Loucy (cell line): ENCODE measurements around the gene WHRN.

ENCODE experiments used
- EZH2phosphoT487 ChIP-seq: fragments of 200-600 bp; IDR thresholded peaks from 2 replicates; pipeline ENCODE4 v1.6.1; 2018; ENCODE audit warnings: antibody characterized with exemption, mild to moderate bottlenecking, moderate library complexity, borderline replicate concordance
- TF ChIP-seq, protein P1 (sequence below): fragments of 200-600 bp; sonication (generic); conservative IDR thresholded peaks from 2 replicates; pipeline ENCODE4 v1.5.1; 2014; ENCODE audit warnings: mild to moderate bottlenecking, antibody characterized with exemption, low read length

DNA sequence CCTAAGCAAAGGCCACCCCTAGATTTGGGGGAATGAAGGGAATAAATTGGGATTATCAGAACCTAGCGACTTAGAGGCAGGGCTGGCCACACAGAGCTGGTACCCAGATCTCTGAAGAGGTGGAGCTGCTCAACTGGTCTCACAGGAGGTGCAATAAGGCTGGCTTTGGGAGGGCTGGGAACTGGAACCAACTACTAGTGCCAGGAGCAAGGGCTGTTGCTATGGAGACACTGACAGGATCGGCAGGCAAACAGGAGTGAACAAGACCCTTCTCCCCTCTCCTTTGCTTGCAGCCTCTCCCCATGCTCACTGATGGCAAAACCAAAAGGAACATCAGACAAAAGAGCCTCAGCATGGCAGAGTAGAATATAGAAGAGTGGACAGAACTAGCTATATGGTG, 17.0 kb upstream of the WHRN start:
- TF ChIP-seq, protein P1, sequence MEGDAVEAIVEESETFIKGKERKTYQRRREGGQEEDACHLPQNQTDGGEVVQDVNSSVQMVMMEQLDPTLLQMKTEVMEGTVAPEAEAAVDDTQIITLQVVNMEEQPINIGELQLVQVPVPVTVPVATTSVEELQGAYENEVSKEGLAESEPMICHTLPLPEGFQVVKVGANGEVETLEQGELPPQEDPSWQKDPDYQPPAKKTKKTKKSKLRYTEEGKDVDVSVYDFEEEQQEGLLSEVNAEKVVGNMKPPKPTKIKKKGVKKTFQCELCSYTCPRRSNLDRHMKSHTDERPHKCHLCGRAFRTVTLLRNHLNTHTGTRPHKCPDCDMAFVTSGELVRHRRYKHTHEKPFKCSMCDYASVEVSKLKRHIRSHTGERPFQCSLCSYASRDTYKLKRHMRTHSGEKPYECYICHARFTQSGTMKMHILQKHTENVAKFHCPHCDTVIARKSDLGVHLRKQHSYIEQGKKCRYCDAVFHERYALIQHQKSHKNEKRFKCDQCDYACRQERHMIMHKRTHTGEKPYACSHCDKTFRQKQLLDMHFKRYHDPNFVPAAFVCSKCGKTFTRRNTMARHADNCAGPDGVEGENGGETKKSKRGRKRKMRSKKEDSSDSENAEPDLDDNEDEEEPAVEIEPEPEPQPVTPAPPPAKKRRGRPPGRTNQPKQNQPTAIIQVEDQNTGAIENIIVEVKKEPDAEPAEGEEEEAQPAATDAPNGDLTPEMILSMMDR = no peak
- no peak for TF ChIP-seq EZH2phosphoT487
